Activated T-cell treated with anti-CD3 and anti-CD28 coated beads, Interleukin-2, amount 50 U/mL, for 24 hours (primary cell): ENCODE measurements around the gene LCE7A.

Source experiments
- DNase-seq: peaks from one replicate; pipeline ENCODE4 v3.0.0-alpha.2; 2020
- H3K27ac Mint-ChIP-seq: 2 replicates; pipeline ENCODE4 v1.8.0; 2020; ENCODE audit warnings: mild to moderate bottlenecking, mixed read lengths
- H3K27me3 Mint-ChIP-seq: 2 replicates; pipeline ENCODE4 v1.8.0; 2020; ENCODE audit warnings: mixed read lengths
- H3K36me3 Mint-ChIP-seq: 2 replicates; pipeline ENCODE4 v1.8.0; 2020; ENCODE audit warnings: low read depth, mixed read lengths
- H3K4me1 Mint-ChIP-seq: 2 replicates; pipeline ENCODE4 v1.8.0; 2020; ENCODE audit warnings: low read depth, mixed read lengths
- H3K4me3 Mint-ChIP-seq: 2 replicates; pipeline ENCODE4 v1.8.0; 2020; ENCODE audit warnings: mild to moderate bottlenecking, moderate library complexity, mixed read lengths
- H3K9me3 Mint-ChIP-seq: 2 replicates; pipeline ENCODE4 v1.8.0; 2020; ENCODE audit warnings: mixed read lengths

The LCE7A gene

DNA sequence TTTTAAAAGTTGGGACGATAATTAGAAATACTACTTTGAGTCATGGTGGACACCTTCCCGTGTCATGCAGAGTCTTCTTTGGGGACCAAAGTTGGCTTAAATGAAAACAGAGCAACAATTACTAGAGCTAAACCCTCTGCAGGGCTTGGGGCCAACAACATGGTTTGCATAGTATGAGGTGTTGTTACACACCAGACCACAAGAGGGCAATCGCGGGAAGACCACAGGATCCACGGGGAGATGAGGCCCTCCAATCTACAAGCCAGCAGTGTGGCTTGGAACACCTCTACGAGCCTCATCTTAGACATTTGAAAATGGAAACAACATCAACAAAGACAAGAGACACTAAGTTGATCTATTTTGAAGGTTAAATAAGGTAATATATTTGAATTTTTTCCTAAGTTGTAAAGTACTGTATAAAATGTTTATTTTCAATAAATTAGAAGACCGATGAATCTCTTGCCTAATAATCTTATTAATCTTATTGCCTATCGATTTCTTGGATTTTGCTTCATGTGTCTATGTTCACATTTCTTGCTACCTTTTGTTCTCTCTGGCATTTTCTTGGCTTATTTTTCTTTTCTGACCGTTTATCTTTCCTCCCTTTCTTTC lies 10.1 kb downstream of the LCE7A start:
- DNase-seq: peak; percentile 59
- Mint-ChIP-seq H3K27ac (no peak overlapping the region), H3K27me3 (peaks cover 10% of the 10 kb centered on the region), H3K9me3 (no peaks in the 10 kb centered on the region), H3K36me3 (no peaks in the 10 kb centered on the region), H3K4me3 (no peak overlapping the region), H3K4me1 (no peaks in the 10 kb centered on the region)

DNA sequence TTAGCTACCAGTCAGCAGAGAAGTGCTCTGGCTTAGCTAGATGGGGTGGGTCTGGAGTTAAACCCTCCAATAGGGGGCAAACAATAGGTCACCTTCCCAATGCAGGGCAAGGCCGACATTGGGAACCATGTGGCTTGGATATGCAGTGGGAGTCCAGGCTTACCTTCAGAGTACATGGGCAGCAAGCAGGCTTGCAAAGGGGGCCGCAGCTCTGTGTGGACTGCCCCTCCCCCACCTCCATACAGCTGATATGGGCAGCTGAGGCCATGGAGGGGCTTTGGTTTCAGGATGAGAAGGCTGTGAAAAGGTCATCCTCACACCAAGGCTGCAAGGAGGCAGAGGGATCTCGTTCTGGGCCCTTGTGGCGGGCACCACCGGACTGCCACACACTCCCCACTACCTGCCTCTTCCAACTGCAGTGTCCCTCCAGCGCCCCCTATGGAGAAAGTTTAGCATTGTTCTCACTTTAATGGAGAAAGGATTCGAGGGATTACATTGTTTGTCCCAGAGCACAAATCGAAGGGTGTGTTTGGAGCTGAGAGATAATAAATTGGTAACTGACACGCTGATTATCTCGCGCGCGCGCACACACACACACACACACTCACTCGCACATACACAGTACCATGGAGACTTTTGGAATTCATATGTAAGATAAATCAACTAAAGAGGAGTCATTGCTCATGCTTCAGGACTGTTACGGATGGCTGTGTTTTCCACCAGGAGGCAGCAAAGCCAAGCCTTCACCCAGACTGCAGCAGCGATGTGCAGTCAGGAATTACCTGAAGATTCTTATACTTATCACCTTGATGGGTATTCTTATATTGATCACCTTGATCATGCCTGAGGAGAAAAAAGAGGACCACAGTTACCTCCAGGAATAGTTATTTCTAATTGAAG lies 11.3 kb downstream of the LCE7A start:
- DNase-seq: no peak
- H3K4me3 Mint-ChIP-seq: no peak overlapping the region
- no peaks in the 10 kb centered on the region for H3K9me3 Mint-ChIP-seq
- no peak overlapping the region for H3K27ac Mint-ChIP-seq
- peaks cover 13% of the 10 kb centered on the region for H3K27me3 Mint-ChIP-seq
- H3K36me3 Mint-ChIP-seq: no peaks in the 10 kb centered on the region
- no peaks in the 10 kb centered on the region for H3K4me1 Mint-ChIP-seq

DNA sequence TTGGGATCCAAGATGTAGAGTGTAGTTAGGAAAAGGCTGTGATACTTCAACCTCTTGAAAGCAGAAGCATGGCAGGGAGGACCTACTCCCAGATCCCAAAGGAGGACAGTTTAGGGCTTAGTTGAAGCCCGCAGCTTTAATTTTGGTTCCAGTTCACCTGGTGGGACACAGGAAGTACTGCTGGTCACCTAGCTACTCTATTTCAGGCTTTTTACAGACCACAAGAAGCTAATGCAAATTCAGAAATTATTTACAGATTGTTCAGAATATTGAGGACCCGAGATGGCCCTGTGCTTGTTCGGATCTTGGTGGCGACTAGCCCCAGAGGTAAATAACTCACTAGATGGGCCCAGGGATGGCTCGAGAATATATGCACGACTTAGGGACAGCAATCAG lies 11.9 kb downstream of the LCE7A start:
- DNase-seq: no peak
- Mint-ChIP-seq H3K4me3 (no peak overlapping the region), H3K36me3 (no peaks in the 10 kb centered on the region), H3K27me3 (peaks cover 13% of the 10 kb centered on the region), H3K4me1 (no peaks in the 10 kb centered on the region), H3K27ac (no peak overlapping the region), H3K9me3 (no peaks in the 10 kb centered on the region)

DNA sequence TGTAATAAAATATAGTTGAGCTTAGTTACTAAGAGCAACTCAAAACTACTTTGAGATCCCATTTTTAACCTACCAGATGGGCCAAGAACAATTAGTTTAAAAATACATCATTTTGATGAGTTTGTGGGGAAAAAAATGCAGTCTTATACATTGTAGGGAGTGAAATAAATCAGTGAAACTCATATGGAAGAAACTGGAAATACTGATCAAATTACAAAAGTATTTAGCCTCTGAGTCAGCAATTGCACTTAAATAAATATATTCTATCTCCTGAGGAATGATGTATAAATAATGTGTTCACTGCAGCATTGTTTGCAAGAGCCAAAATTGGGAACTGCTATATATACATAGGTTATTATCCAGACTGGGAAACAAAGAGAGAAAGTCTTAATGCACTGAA lies 13.7 kb downstream of the LCE7A start:
- Mint-ChIP-seq H3K36me3 (no peaks in the 10 kb centered on the region), H3K27me3 (peaks cover 21% of the 10 kb centered on the region), H3K4me3 (no peak overlapping the region), H3K4me1 (no peaks in the 10 kb centered on the region), H3K27ac (no peak overlapping the region), H3K9me3 (no peaks in the 10 kb centered on the region)
- no peak for DNase-seq

DNA sequence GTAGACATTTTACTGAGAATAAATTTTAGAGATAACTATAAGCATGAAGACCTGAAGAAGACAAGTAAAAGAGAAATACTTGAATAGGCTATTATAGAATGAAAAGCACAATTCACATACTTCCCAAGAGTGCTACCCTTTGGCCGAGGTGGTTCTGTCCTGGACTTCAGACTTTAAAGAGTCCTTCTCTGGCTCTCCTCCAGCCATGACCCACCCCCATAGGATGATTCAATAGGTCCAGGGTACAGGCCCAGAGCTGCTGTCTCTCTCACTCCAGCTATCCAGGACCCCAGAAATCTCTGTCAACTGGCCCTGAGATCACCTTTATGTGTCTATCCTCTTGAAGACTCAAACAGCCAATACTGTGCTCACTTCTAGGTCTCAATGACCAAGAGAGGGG lies 17.0 kb downstream of the LCE7A start:
- no peaks in the 10 kb centered on the region for H3K9me3 Mint-ChIP-seq
- H3K4me3 Mint-ChIP-seq: no peak overlapping the region
- H3K4me1 Mint-ChIP-seq: peaks cover 2% of the 10 kb centered on the region
- peaks cover 15% of the 10 kb centered on the region for H3K27me3 Mint-ChIP-seq
- no peak overlapping the region for H3K27ac Mint-ChIP-seq
- DNase-seq: no peak
- no peaks in the 10 kb centered on the region for H3K36me3 Mint-ChIP-seq

DNA sequence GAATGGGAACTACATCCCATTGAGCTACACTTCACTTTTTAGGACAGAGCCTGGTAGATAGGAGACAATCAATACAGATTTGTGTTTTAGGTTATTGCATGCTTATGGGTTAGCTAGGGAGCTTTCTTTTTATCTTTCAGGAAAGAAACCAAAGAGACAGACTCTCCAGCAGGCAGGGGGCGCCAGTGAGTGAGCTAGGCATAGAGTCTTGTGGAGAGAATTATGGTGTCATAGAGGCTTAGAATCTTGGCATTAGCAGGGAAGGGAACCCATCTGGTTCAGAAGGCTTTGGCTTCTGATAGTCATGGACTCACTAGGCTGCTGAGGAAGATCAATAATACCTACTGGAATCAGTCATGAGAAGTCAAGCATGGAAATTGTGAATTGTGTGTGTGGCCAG lies 18.2 kb downstream of the LCE7A start, which contains the start of gene SMCP:
TSS of gene SMCP (plus strand) at position 281 of the 400 bp plus-strand sequence. CDS start 6,101 bp downstream, outside the sequence.
- no peaks in the 10 kb centered on the region for H3K36me3 Mint-ChIP-seq
- no peak within 1 kb of the TSS for H3K4me3 Mint-ChIP-seq
- no peaks in the 10 kb centered on the region for H3K9me3 Mint-ChIP-seq
- H3K27ac Mint-ChIP-seq: no peak within 1 kb of the TSS
- H3K4me1 Mint-ChIP-seq: peaks cover 2% of the 10 kb centered on the region
- DNase-seq: no peak
- peaks cover 10% of the 10 kb centered on the region for H3K27me3 Mint-ChIP-seq

DNA sequence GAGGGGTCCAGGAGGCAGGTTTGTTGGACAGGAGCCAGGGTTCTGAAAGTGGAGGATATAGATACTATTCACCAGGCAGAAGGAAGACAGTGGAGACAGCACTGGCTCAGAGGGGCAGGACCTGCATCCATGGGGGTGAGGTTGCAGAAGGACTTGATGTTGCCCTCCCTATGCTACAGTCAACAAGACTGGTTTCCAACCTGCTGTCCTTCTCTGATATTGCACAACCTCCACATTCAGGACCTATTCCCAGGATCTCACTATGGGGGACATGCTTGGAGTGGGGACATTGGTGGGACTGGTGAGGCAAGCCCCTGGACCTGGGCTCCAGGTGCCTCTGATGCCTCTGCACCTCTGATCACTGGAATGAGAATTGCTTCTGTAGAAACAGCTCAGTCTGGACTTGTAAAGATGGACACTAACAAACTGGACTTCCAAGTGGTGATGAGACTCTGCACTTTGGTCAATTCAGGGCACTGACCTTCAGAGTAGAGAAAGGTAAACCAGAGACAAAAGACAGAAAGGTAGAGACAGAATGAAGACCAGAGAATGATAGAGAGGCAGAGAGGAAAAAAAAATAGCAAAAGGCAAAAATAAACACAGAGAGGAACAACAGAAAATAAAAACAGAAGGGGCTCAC lies 19.9 kb downstream of the LCE7A start:
- H3K4me1 Mint-ChIP-seq: peaks cover 2% of the 10 kb centered on the region
- H3K27ac Mint-ChIP-seq: no peak overlapping the region
- H3K4me3 Mint-ChIP-seq: no peak overlapping the region
- H3K9me3 Mint-ChIP-seq: no peaks in the 10 kb centered on the region
- peaks cover 10% of the 10 kb centered on the region for H3K27me3 Mint-ChIP-seq
- DNase-seq: no peak
- H3K36me3 Mint-ChIP-seq: no peaks in the 10 kb centered on the region

DNA sequence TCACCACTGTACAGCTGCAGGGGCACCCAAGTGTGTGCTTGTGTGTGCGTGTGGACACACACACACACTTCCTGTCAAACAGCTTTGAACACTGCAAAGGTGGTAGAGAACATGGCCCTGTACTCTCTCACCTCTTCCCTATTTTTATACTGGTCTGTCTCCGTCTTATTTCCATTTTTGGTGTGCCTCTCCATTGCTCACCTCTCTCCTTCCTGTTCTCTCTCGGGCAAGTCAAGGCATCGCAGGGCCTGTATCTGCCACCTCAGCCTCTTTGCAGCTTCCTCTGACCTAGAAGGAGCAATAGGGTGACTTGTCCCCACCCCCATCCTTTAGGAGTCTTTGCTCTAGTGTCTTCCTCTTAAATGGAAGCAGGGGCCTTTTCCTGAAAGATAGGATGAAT lies 20.5 kb downstream of the LCE7A start:
- no peak overlapping the region for H3K27ac Mint-ChIP-seq
- no peak overlapping the region for H3K4me3 Mint-ChIP-seq

DNA sequence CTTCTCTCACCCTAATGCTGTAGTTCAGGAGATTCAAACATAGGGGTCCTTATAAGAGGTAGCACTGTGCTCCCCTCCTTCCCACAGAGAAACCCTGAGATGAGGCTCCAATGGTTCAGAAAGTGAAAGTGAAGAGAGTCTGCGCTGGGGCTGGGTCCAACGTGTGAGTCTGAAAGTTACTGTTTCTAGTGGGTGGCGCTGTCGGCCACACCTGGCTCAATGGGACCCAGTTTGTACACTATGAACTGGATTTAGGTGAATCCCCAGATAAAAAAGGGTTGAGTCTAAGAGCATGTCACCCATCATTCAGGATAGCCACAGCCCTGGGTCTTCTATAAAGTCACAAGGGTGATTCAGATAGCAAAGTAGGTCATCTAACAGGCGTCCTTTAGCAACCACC lies 21.1 kb downstream of the LCE7A start:
- H3K9me3 Mint-ChIP-seq: no peaks in the 10 kb centered on the region
- no peaks in the 10 kb centered on the region for H3K36me3 Mint-ChIP-seq
- no peak for DNase-seq

More for the DNA sequence above, 20.5 kb downstream of the LCE7A start:
- Mint-ChIP-seq H3K36me3 (no peaks in the 10 kb centered on the region), H3K4me1 (peaks cover 2% of the 10 kb centered on the region), H3K27me3 (peaks cover 10% of the 10 kb centered on the region), H3K9me3 (no peaks in the 10 kb centered on the region)
- no peak for DNase-seq

DNA sequence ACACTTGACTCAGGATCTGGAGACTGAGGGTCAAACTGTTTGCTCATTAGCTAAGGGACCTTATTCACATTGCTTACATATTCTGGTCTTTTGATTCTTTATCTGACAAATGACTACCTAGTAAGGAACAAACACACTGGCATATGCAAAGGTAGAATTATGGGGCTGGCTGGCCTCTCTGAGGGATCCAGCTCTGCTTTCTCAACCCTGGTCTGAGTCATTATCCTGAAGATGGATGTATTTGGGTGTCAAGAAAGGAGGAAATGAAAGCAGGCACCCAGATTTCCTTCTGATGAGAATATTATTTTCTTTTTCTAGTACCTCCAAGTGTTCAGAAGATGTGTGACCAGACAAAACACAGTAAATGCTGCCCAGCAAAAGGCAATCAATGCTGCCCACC lies 24.3 kb downstream of the LCE7A start:
- no peak for DNase-seq
- H3K27ac Mint-ChIP-seq: no peak overlapping the region
- peaks cover 10% of the 10 kb centered on the region for H3K27me3 Mint-ChIP-seq
- H3K4me3 Mint-ChIP-seq: no peak overlapping the region
- H3K4me1 Mint-ChIP-seq: peaks cover 2% of the 10 kb centered on the region
- H3K9me3 Mint-ChIP-seq: no peaks in the 10 kb centered on the region
- no peaks in the 10 kb centered on the region for H3K36me3 Mint-ChIP-seq

More for the DNA sequence above, 21.1 kb downstream of the LCE7A start:
- Mint-ChIP-seq H3K4me1 (peaks cover 2% of the 10 kb centered on the region), H3K4me3 (no peak overlapping the region), H3K27ac (no peak overlapping the region), H3K27me3 (peaks cover 7% of the 10 kb centered on the region)

DNA sequence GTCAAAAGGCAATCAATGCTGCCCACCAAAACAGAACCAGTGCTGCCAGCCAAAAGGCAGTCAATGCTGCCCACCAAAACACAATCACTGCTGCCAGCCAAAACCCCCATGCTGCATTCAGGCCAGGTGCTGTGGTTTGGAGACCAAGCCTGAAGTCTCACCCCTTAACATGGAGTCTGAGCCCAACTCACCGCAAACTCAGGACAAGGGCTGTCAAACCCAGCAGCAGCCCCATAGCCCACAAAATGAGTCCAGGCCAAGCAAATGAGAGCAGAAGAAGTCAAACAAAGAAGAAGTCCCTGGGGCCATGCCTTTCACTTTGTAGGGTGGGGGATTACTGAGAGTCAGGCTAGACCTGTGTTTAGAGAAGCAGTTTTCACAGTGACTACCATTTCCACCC lies 24.7 kb downstream of the LCE7A start:
- DNase-seq: no peak
- Mint-ChIP-seq H3K36me3 (no peaks in the 10 kb centered on the region), H3K27ac (no peak overlapping the region), H3K4me3 (no peak overlapping the region), H3K4me1 (peaks cover 2% of the 10 kb centered on the region), H3K9me3 (no peaks in the 10 kb centered on the region), H3K27me3 (peaks cover 11% of the 10 kb centered on the region)

DNA sequence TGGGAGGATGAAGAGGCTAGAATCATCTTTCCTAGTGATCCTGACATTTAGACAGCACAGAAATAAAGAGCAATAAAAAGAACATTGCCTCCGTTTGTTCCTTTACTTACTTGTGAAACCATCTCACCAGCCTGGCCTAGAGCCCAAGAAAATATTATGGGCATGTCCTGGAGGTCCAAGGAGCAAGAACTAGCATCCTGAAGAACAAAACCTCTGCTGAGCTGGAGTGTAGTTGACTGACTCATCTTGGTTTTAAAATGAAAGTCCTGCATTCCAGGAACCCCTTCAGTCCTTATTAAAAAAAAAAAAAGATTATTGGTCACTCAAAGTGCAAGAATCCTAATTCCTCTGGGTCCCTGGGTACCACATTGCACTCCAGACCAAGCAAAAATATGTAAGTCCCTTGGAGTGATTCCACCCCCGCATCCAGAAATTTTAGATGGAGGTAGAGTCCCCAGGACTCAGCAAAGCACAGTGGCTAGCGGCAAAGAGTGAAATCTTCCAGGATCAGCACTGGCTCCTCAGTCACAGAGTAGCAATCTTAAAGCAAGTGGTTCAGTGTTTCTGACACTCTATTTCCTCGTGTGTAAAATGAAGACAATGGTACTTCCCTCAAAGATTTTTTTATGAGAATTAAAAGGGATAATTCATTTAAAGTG lies 25.3 kb downstream of the LCE7A start:
- Mint-ChIP-seq H3K4me3 (no peak overlapping the region), H3K27me3 (peaks cover 11% of the 10 kb centered on the region), H3K9me3 (no peaks in the 10 kb centered on the region), H3K27ac (no peak overlapping the region), H3K4me1 (peaks cover 2% of the 10 kb centered on the region), H3K36me3 (no peaks in the 10 kb centered on the region)
- DNase-seq: no peak

DNA sequence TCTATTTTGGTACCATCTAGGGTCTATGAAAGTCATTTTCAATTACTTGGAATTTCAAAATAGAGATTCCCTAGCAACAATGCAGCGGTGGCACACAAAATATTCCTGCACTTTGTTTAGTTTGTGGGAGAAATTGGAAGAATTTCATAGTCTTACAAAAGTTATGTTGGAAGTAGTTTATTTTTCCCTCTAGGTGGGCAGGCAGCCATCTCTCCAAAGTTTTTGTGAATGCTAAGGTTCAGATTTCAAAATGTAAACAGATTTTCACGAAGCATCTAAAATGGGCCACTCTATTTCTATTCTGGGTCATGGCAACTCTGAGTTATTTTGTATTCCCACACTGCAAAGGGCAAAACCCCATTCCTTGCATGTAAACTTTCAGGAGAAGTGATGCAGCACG lies 26.3 kb downstream of the LCE7A start:
- H3K36me3 Mint-ChIP-seq: no peaks in the 10 kb centered on the region
- H3K9me3 Mint-ChIP-seq: no peaks in the 10 kb centered on the region
- no peak overlapping the region for H3K27ac Mint-ChIP-seq
- no peak overlapping the region for H3K4me3 Mint-ChIP-seq
- no peak for DNase-seq
- H3K4me1 Mint-ChIP-seq: no peaks in the 10 kb centered on the region
- H3K27me3 Mint-ChIP-seq: peaks cover 11% of the 10 kb centered on the region

DNA sequence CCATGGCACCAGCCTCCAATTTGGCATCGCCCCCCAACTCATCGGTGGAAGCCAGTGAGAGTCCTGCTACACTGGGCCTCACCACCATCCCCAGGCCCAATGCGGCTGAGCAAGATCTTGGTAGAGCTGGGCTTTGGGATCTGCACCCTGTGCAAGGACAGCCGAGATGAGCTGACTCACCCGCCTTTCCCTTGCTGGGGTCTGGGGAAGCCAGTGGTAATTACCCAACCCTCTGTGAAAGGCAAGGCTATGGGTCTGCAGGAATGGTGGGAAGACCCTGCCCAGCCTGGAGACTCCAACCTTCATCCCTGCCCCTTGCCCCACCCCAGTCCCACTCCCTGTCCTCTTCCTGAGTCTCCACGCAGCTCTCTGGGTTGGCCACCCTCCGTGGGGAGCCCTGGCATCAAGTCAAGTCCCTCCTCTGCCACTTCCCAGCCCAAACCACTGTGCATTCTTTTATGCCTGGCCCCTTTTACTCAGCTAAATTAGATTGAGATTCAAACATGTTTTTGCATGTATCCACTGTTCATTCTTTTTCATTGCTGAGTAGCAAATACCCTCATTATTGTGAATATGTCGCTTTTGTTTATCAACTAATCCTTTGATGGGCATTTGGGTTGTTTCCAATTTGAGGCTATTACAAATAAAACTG lies 27.1 kb downstream of the LCE7A start:
- no peak for DNase-seq
- Mint-ChIP-seq H3K4me3 (no peak overlapping the region), H3K27me3 (peaks cover 16% of the 10 kb centered on the region), H3K36me3 (no peaks in the 10 kb centered on the region), H3K9me3 (no peaks in the 10 kb centered on the region), H3K4me1 (no peaks in the 10 kb centered on the region), H3K27ac (no peak overlapping the region)
